Lower lobe of right lung (tissue), 2 donors: ENCODE measurements around the gene BRSK1. TPM values are rescaled to one million over a fixed set of nuclear protein-coding genes. Genes with fewer than 3 reads are reported as not detected.
"Not testable (repeated sequence)": the region's sequence is repeated elsewhere in the genome, so short reads cannot be mapped to it uniquely, and the experiment has no call there.

Experiments used
- ATAC-seq, 2 donors: fragments of 200-7000 bp; cut with Tn5 transposase; one replicate each; pipeline ENCODE4 v1.9.1; 2020 to 2022; ENCODE audit warnings: mild to moderate bottlenecking in 2 of 2, moderate library complexity in 2 of 2
- DNase-seq: peaks from one replicate; pipeline ENCODE4 v3.0.0-alpha.2; 2020
- H3K27ac ChIP-seq: fragments of 200-600 bp; one replicate; pipeline ENCODE4 v1.8.0; 2022
- H3K27me3 ChIP-seq: fragments of 200-600 bp; one replicate; pipeline ENCODE4 v1.8.0; 2022; ENCODE audit warnings: low read depth
- H3K36me3 ChIP-seq: fragments of 200-600 bp; one replicate; pipeline ENCODE4 v1.8.0; 2022; ENCODE audit warnings: mild to moderate bottlenecking
- H3K4me1 ChIP-seq: fragments of 200-600 bp; one replicate; pipeline ENCODE4 v1.8.0; 2022
- H3K4me3 ChIP-seq: fragments of 200-600 bp; one replicate; pipeline ENCODE4 v1.8.0; 2022; ENCODE audit warnings: mild to moderate bottlenecking
- H3K9me3 ChIP-seq: fragments of 200-600 bp; one replicate; pipeline ENCODE4 v1.8.0; 2022
- CTCF ChIP-seq: fragments of 200-600 bp; IDR thresholded peaks from one replicate; pipeline ENCODE4 v1.8.0; 2022; ENCODE audit warnings: antibody characterized with exemption, mild to moderate bottlenecking
- intact Hi-C: fragments of 100-400 bp; cut with DNase I; formaldehyde crosslinking; loops from one replicate; pipeline ENCODE4 v1.11.0; 2022
- total RNA-seq: library from RNA; stranded (reverse); fragmentation: NEBNext Ultra II Directional; extraction: Animal tissue kit (Norgen Biotek cat#: 25700); gene quantifications from one replicate; pipeline ENCODE4 v1.2.1, GENCODE V29; 2021
- donor health status: DM: no; HTN: yes; CAD: no; lungs with severe emphysema.

The BRSK1 gene
- total RNA-seq, 1 donor from 2014 or later, result 1.0 TPM

GRCh38 chr19:55321466-55322137 lies 37.8 kb downstream of the BRSK1 start:
- Histone ChIP-seq H3K36me3 (no peaks in the 10 kb centered on the region), H3K27ac (no peak overlapping the region), H3K9me3 (no peaks in the 10 kb centered on the region), H3K4me1 (no peaks in the 10 kb centered on the region), H3K4me3 (no peak overlapping the region), H3K27me3 (peaks cover 5% of the 10 kb centered on the region)
- no peak for ATAC-seq
- TF ChIP-seq CTCF, result no peak
- no peak for DNase-seq
- intact Hi-C loops, result no loop called here

GRCh38 chr19:55322204-55322885 lies 38.5 kb downstream of the BRSK1 start:
- ATAC-seq (no peak), DNase-seq (no peak)
- Histone ChIP-seq H3K9me3 (no peaks in the 10 kb centered on the region), H3K4me1 (no peaks in the 10 kb centered on the region), H3K36me3 (no peaks in the 10 kb centered on the region), H3K27ac (no peak overlapping the region), H3K27me3 (peaks cover 5% of the 10 kb centered on the region), H3K4me3 (peak overlapping the region; percentile 30)
- intact Hi-C loops, result no loop called here
- TF ChIP-seq CTCF, result no peak

- H3K27ac ChIP-seq, result peak overlapping the region; percentile 58
- intact Hi-C loops, result no loop called here
- no peaks in the 10 kb centered on the region for H3K36me3 ChIP-seq
- H3K4me3 ChIP-seq, result peak overlapping the region; percentile 43
- H3K27me3 ChIP-seq, result peaks cover 5% of the 10 kb centered on the region
- ATAC-seq (no peak), DNase-seq (no peak)
- H3K4me1 ChIP-seq, result no peaks in the 10 kb centered on the region
- no peaks in the 10 kb centered on the region for H3K9me3 ChIP-seq
- TF ChIP-seq CTCF, result no peak
These were observed 40.9 kb downstream of the BRSK1 start for GRCh38 chr19:55324662-55325061.

GRCh38 chr19:55325172-55325571 lies 41.4 kb downstream of the BRSK1 start, which contains the start of gene TMEM150B:
TSS of gene TMEM150B (minus strand) at chr19:55325341. CDS start at chr19:55321036, 4,305 bp downstream.
- H3K4me3 ChIP-seq, result peak within 1 kb of the TSS; percentile 43
- DNase-seq (no peak), ATAC-seq (peak in 1 of 2 donors; percentile 18)
- H3K27ac ChIP-seq, result peak within 1 kb of the TSS; percentile 58
- H3K36me3 ChIP-seq, result no peaks in the 10 kb centered on the region
- peaks cover 1% of the 10 kb centered on the region for H3K27me3 ChIP-seq
- intact Hi-C loops, result no loop called here
- no peak for TF ChIP-seq CTCF
- H3K9me3 ChIP-seq, result no peaks in the 10 kb centered on the region
- no peaks in the 10 kb centered on the region for H3K4me1 ChIP-seq

DNA sequence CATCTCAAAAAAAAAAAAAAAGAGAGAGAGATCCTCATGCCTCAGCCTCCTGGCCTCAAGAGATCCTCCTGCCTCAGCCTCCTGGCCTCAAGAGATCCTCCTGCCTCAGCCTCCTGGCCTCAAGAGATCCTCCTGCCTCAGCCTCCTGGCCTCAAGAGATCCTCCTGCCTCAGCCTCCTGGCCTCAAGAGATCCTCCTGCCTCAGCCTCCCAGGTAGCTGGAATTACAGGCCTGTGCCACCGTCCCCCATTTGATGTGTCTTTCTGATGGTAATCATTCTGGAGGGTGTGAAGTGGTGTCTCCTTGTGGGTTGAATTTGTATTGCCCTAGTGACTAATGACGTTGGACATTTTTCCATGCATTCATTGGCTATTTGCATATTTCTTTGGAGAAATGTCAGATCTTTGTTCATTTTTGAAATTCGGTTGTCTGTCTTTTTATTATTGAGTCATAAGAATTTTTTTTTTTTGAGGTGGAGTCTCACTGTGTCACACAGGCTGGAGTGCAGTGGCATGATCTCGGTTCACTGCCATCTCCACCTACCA lies 45.0 kb downstream of the BRSK1 start:
- H3K9me3 ChIP-seq, H3K27ac ChIP-seq, H3K4me3 ChIP-seq, H3K36me3 ChIP-seq, DNase-seq, ATAC-seq, intact Hi-C loops, H3K27me3 ChIP-seq, H3K4me1 ChIP-seq: not testable (repeated sequence)

- DNase-seq, H3K9me3 ChIP-seq, H3K36me3 ChIP-seq, intact Hi-C loops, ATAC-seq, H3K4me1 ChIP-seq, H3K4me3 ChIP-seq, H3K27ac ChIP-seq: not testable (repeated sequence)
- H3K27me3 ChIP-seq, result peaks cover 12% of the 10 kb centered on the region
These were observed 46.0 kb downstream of the BRSK1 start for GRCh38 chr19:55329791-55330190.
